Suprapubic skin (tissue), 4 donors: ENCODE results near the gene KRIT1. TPM values are rescaled to one million over a fixed set of nuclear protein-coding genes. Genes with fewer than 3 reads are reported as not detected.

Experiments used
- DNase-seq, 2 donors: peaks; one replicate each; pipeline ENCODE4 v3.0.0-alpha.2; 2019; ENCODE audit warnings: low spot score in 2 of 2
- H3K27ac ChIP-seq: fragments of 200-600 bp; sonication (generic); one replicate; pipeline ENCODE4 v1.5.1; 2019
- H3K27me3 ChIP-seq: fragments of 200-600 bp; sonication (generic); one replicate; pipeline ENCODE4 v1.5.1; 2019
- H3K36me3 ChIP-seq: fragments of 200-600 bp; sonication (generic); one replicate; pipeline ENCODE4 v1.5.1; 2019
- H3K4me1 ChIP-seq: fragments of 200-600 bp; sonication (generic); one replicate; pipeline ENCODE4 v1.5.1; 2019
- H3K4me3 ChIP-seq: fragments of 200-600 bp; sonication (generic); one replicate; pipeline ENCODE4 v1.5.1; 2019; ENCODE audit warnings: mild to moderate bottlenecking
- H3K9me3 ChIP-seq: fragments of 200-600 bp; sonication (generic); one replicate; pipeline ENCODE4 v1.5.1; 2019
- CTCF ChIP-seq, 2 donors: fragments of 200-600 bp in 1 of 2; fragments of 450-650 bp in 1 of 2; sonication (generic) in 1 of 2; IDR thresholded peaks; one replicate each; pipeline ENCODE4 v1.5.1; 2016 to 2019; ENCODE audit warnings: antibody characterized with exemption in 2 of 2, mild to moderate bottlenecking in 1 of 2, moderate library complexity in 1 of 2
- EP300 ChIP-seq: sonication (generic); formaldehyde crosslinking; IDR thresholded peaks from one replicate; pipeline ENCODE4 v1.6.1; 2017; ENCODE audit warnings: antibody characterized with exemption
- POLR2A ChIP-seq, 2 donors: fragments of 450-650 bp; IDR thresholded peaks; one replicate each; pipeline ENCODE4 v1.6.1; 2017; ENCODE audit warnings: antibody characterized with exemption in 2 of 2, mild to moderate bottlenecking in 2 of 2, moderate library complexity in 2 of 2
- POLR2AphosphoS5 ChIP-seq, 3 donors: sonication (generic); formaldehyde crosslinking; IDR thresholded peaks; one replicate each; pipeline ENCODE4 v1.6.1; 2017; ENCODE audit warnings: antibody characterized with exemption in 3 of 3
- whole genome bisulfite sequencing: methylation state at CpG from one replicate; pipeline ENCODE4 v1.1.5; 2018; 5-methylcytosine and 5-hydroxymethylcytosine counted together
- total RNA-seq, 4 donors: library from RNA; depleted of rRNA; stranded (reverse); fragments of >200 nt; gene quantifications; one replicate each; pipeline ENCODE4 v1.1.0, GENCODE V29; 2016

KRIT1 gene
- total RNA-seq, 4 donors from 2014 or later, result 46.8 to 102 (median 60.1) TPM

- no peaks in the 10 kb centered on the region for H3K36me3 ChIP-seq
- H3K27me3 ChIP-seq, result no peaks in the 10 kb centered on the region
- no peak overlapping the region for H3K27ac ChIP-seq
- H3K4me3 ChIP-seq, result no peak overlapping the region
- TF ChIP-seq POLR2A (IDR thresholded peaks at IDR 0.05) (no peak), EP300 (no peak), CTCF (IDR thresholded peaks at IDR 0.05) (no peak), POLR2AphosphoS5 (IDR thresholded peaks at IDR 0.05) (no peak)
- no peaks in the 10 kb centered on the region for H3K4me1 ChIP-seq
- no peak for DNase-seq
- no peaks in the 10 kb centered on the region for H3K9me3 ChIP-seq
Observed at GRCh38 chr7:92156990-92157389, 88.7 kb downstream of the KRIT1 start.

- Histone ChIP-seq H3K4me1 (no peaks in the 10 kb centered on the region), H3K27ac (no peak overlapping the region), H3K27me3 (no peaks in the 10 kb centered on the region), H3K9me3 (no peaks in the 10 kb centered on the region), H3K4me3 (no peak overlapping the region), H3K36me3 (no peaks in the 10 kb centered on the region)
- TF ChIP-seq EP300, result no peak
- TF ChIP-seq POLR2AphosphoS5 (IDR thresholded peaks at IDR 0.05), result no peak
- TF ChIP-seq CTCF (IDR thresholded peaks at IDR 0.05), result no peak
- TF ChIP-seq POLR2A (IDR thresholded peaks at IDR 0.05), result no peak
- no peak for DNase-seq
- 94% methylated on average over 1 of the region's 1 CpG for WGBS
Observed at GRCh38 chr7:92155108-92155739, 90.5 kb downstream of the KRIT1 start.

- H3K27me3 ChIP-seq, result no peaks in the 10 kb centered on the region
- WGBS, result 74% methylated on average over 1 of the region's 1 CpG
- H3K9me3 ChIP-seq, result no peaks in the 10 kb centered on the region
- DNase-seq, result no peak
- H3K4me1 ChIP-seq, result no peaks in the 10 kb centered on the region
- no peak overlapping the region for H3K4me3 ChIP-seq
- no peak for TF ChIP-seq POLR2A (IDR thresholded peaks at IDR 0.05)
- no peaks in the 10 kb centered on the region for H3K36me3 ChIP-seq
- H3K27ac ChIP-seq, result no peak overlapping the region
Observed at GRCh38 chr7:92150450-92151017, 95.2 kb downstream of the KRIT1 start.

- DNase-seq, result no peak
- Histone ChIP-seq H3K4me3 (no peak overlapping the region), H3K27me3 (no peaks in the 10 kb centered on the region), H3K4me1 (no peaks in the 10 kb centered on the region), H3K9me3 (no peaks in the 10 kb centered on the region), H3K36me3 (no peaks in the 10 kb centered on the region), H3K27ac (no peak overlapping the region)
- 94% methylated on average over 5 of the region's 5 CpGs for WGBS
- TF ChIP-seq CTCF (IDR thresholded peaks at IDR 0.05) (no peak), EP300 (no peak), POLR2A (IDR thresholded peaks at IDR 0.05) (no peak), POLR2AphosphoS5 (IDR thresholded peaks at IDR 0.05) (no peak)
Observed at GRCh38 chr7:92149736-92150239, 95.9 kb downstream of the KRIT1 start.

Other genes starting within 250 kb of the KRIT1 start
- 10 to 100 TPM; 18.1 to 88.0 (median 52.2) TPM for gene CYP51A1, start 111.4 kb downstream of the KRIT1 start, total RNA-seq
- gene LRRD1, start 66.8 kb downstream of the KRIT1 start, total RNA-seq, result under 1 TPM in 1 of 4 donors, not detected in 3; 0.29 TPM
- 10 to 100 TPM; 34.1 to 66.1 (median 58.2) TPM for gene ANKIB1, start 60 bp upstream of the KRIT1 start, total RNA-seq
- 10 to 100 TPM; 11.6 to 70.6 (median 17.8) TPM for gene GATAD1, start 201.6 kb upstream of the KRIT1 start, total RNA-seq
- gene ERVW-1, start 232.0 kb upstream of the KRIT1 start, total RNA-seq, result under 1 TPM in 1 of 4 donors, not detected in 3; 0.15 TPM